OCI-LY7 (cell line): Measurements from ENCODE around the gene RBM20. TPM values are rescaled to one million over a fixed set of nuclear protein-coding genes. Genes with fewer than 3 reads are reported as not detected.

ENCODE experiments used
- BruUV-seq: library from RNA; stranded (reverse); fragments of 400-500 nt; replicated peaks from 2 replicates; lab custom pipeline; 2021; lab: Mats Ljungman, UMichigan
- CTCF ChIA-PET: fragments of 300-600 bp; sonication (Branson Sonifier 250); formaldehyde crosslinking; loops from one replicate; lab custom pipeline; 2022; ENCODE audit warnings: antibody characterized with exemption; ENCODE audit not compliant: unreplicated experiment; lab: Charles Lee
- POLR2A ChIA-PET: fragments of 300-600 bp; sonication (Branson Sonifier 250); formaldehyde crosslinking; loops from one replicate; lab custom pipeline; 2022; ENCODE audit warnings: antibody characterized with exemption; lab: Charles Lee
- DNase-seq: peaks from one replicate; pipeline ENCODE4 v3.0.0-alpha.2; 2015; ENCODE audit warnings: low spot score
- H2AFZ ChIP-seq: fragments of 200-600 bp; sonication (generic), shearing (Covaris generic); 2 replicates; pipeline ENCODE4 v1.6.1; 2014; ENCODE audit warnings: mild to moderate bottlenecking, antibody characterized with exemption, low read length, moderate library complexity
- H3K27ac ChIP-seq: fragments of 200-600 bp; sonication (generic); 2 replicates; pipeline ENCODE4 v1.5.1; 2014; ENCODE audit warnings: mixed run types, low read depth, mild to moderate bottlenecking, moderate library complexity, low read length, inconsistent platforms; ENCODE audit not compliant: poor library complexity, severe bottlenecking
- H3K36me3 ChIP-seq: fragments of 200-600 bp; sonication (generic); 2 replicates; pipeline ENCODE4 v1.6.1; 2014; ENCODE audit warnings: mild to moderate bottlenecking, antibody characterized with exemption, low read length, moderate library complexity, mixed read lengths; ENCODE audit not compliant: insufficient read depth
- H3K4me1 ChIP-seq: fragments of 200-600 bp; sonication (generic); 2 replicates; pipeline ENCODE4 v1.5.1; 2014; ENCODE audit warnings: mild to moderate bottlenecking, low read length; ENCODE audit not compliant: insufficient read depth, poor library complexity, severe bottlenecking
- H3K4me2 ChIP-seq: fragments of 200-600 bp; sonication (generic); 2 replicates; pipeline ENCODE4 v1.6.1; 2014; ENCODE audit warnings: mild to moderate bottlenecking, low read length
- H3K4me3 ChIP-seq: fragments of 200-600 bp; sonication (generic); 2 replicates; pipeline ENCODE4 v1.5.1; 2014; ENCODE audit warnings: mild to moderate bottlenecking, low read depth, low read length; ENCODE audit not compliant: poor library complexity, severe bottlenecking
- H3K79me2 ChIP-seq: fragments of 200-600 bp; sonication (generic); 2 replicates; pipeline ENCODE4 v1.6.1; 2016; ENCODE audit warnings: low read depth, mild to moderate bottlenecking, low read length, moderate library complexity, mixed read lengths; ENCODE audit not compliant: insufficient read depth
- H3K9me2 ChIP-seq: fragments of 200-600 bp; sonication (generic); 2 replicates; pipeline ENCODE4 v1.6.1; 2016; ENCODE audit warnings: mild to moderate bottlenecking, low read length, mixed read lengths; ENCODE audit not compliant: insufficient read depth
- H3K9me3 ChIP-seq: fragments of 200-600 bp; sonication (generic); 2 replicates; pipeline ENCODE4 v1.6.1; 2014; ENCODE audit warnings: mild to moderate bottlenecking, mixed run types, low read length, mixed read lengths
- H4K20me1 ChIP-seq: fragments of 200-600 bp; sonication (generic); 2 replicates; pipeline ENCODE4 v1.6.1; 2014; ENCODE audit warnings: mild to moderate bottlenecking, antibody characterized with exemption, low read length, moderate library complexity, mixed read lengths; ENCODE audit not compliant: insufficient read depth
- CTCF ChIP-seq: fragments of 200-600 bp; sonication (generic); conservative IDR thresholded peaks from 2 replicates; pipeline ENCODE4 v1.5.1; 2014; ENCODE audit warnings: mild to moderate bottlenecking, antibody characterized with exemption, low read length, moderate library complexity, mixed read lengths
- EZH2phosphoT487 ChIP-seq: fragments of 200-600 bp; sonication (generic); IDR thresholded peaks from 2 replicates; pipeline ENCODE4 v1.6.1; 2018; ENCODE audit warnings: low read depth, borderline replicate concordance, mild to moderate bottlenecking, mixed run types, antibody characterized with exemption, low read length, moderate library complexity, mixed read lengths
- intact Hi-C: fragments of 100-400 bp; cut with micrococcal nuclease; formaldehyde crosslinking; loops from one replicate; pipeline ENCODE4 v1.10.0; 2022; ENCODE audit not compliant: unreplicated experiment
- total RNA-seq, 2 experiments: library from RNA; depleted of rRNA in 1 of 2; stranded (reverse); fragments of >200 nt in 1 of 2; shearing (Covaris generic) in 1 of 2; gene quantifications; 2 replicates each; pipeline ENCODE4 v1.2.3, GENCODE V29; 2014 to 2022

Gene RBM20
- total RNA-seq, 2 experiments from 2014 or later: 0.35 to 1.0 TPM

GRCh38 chr10:110775406-110775805 is 131.3 kb downstream of the RBM20 start:
- H2AFZ ChIP-seq: no peak overlapping the region
- TF ChIP-seq EZH2phosphoT487 (no peak), CTCF (no peak)
- peaks cover 23% of the 10 kb centered on the region for H3K4me1 ChIP-seq
- H3K27ac ChIP-seq: no peak overlapping the region
- no TSS peak for BruUV-seq
- DNase-seq: no peak
- H4K20me1 ChIP-seq: no peaks in the 10 kb centered on the region
- H3K4me3 ChIP-seq: no peak overlapping the region
- H3K79me2 ChIP-seq: no peaks in the 10 kb centered on the region
- ChIA-PET POLR2A (no interaction called here), CTCF (no interaction called here)
- no peak overlapping the region for H3K4me2 ChIP-seq
- no peaks in the 10 kb centered on the region for H3K9me3 ChIP-seq
- H3K36me3 ChIP-seq: no peaks in the 10 kb centered on the region
- intact Hi-C loops: no loop called here
- no peaks in the 10 kb centered on the region for H3K9me2 ChIP-seq

- Histone ChIP-seq H3K4me3 (no peak overlapping the region), H2AFZ (no peak overlapping the region), H3K36me3 (no peaks in the 10 kb centered on the region), H3K4me2 (no peak overlapping the region), H3K4me1 (peaks cover 12% of the 10 kb centered on the region), H3K27ac (no peak overlapping the region), H4K20me1 (no peaks in the 10 kb centered on the region), H3K9me2 (no peaks in the 10 kb centered on the region), H3K79me2 (no peaks in the 10 kb centered on the region), H3K9me3 (no peaks in the 10 kb centered on the region)
- intact Hi-C loops: no loop called here
- no peak for TF ChIP-seq CTCF
- no peak for TF ChIP-seq EZH2phosphoT487
- ChIA-PET CTCF (no interaction called here), POLR2A (interaction anchor here (0.6 kb wide), 2 partner anchors 19 to 167 kb away, joined by 3 to 4 read pairs; no protein-coding TSS in a partner anchor)
- no peak for DNase-seq
- no TSS peak for BruUV-seq
Measured at GRCh38 chr10:110777017-110777416, 132.9 kb downstream of the RBM20 start.

DNA sequence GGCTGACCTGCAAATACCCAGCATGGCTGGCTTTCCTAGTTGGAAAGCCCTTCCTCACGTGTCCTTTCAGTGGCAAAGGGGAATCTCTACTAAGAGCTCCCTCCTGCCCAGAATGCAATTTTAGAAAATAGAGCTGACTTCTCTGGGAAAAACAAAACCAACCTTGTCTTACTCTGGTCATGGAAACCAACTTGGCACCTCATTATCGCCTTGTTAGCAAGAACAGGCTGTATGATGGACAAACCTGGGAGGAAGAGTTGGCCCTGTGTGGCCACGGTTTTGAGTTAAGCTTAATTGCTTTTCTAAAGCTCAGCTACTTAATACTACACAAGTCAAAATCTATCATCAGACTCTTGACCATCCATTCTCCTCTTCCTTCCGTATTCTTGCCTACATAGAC is 133.5 kb downstream of the RBM20 start:
- POLR2A ChIA-PET: interaction anchor here (0.6 kb wide), 1 partner anchor 129 kb away, joined by 5 read pairs; no protein-coding TSS in a partner anchor
- peaks cover 6% of the 10 kb centered on the region for H3K4me1 ChIP-seq
- BruUV-seq: no TSS peak

More for the DNA sequence above, 133.5 kb downstream of the RBM20 start:
- CTCF ChIA-PET: no interaction called here
- no peak overlapping the region for H2AFZ ChIP-seq
- H3K9me2 ChIP-seq: no peaks in the 10 kb centered on the region
- no peaks in the 10 kb centered on the region for H3K36me3 ChIP-seq
- intact Hi-C loops: no loop called here
- H3K9me3 ChIP-seq: no peaks in the 10 kb centered on the region
- DNase-seq: no peak
- no peaks in the 10 kb centered on the region for H4K20me1 ChIP-seq
- no peak overlapping the region for H3K4me2 ChIP-seq
- no peak overlapping the region for H3K27ac ChIP-seq
- TF ChIP-seq CTCF (no peak), EZH2phosphoT487 (no peak)
- H3K79me2 ChIP-seq: no peaks in the 10 kb centered on the region
- no peak overlapping the region for H3K4me3 ChIP-seq
